ENCODE measurements around the gene F2. TPM values are rescaled to one million over a fixed set of nuclear protein-coding genes. Genes with fewer than 3 reads are reported as not detected.

F2 gene
- total RNA-seq, 1 donor from 2014 or later, result not detected

DNA sequence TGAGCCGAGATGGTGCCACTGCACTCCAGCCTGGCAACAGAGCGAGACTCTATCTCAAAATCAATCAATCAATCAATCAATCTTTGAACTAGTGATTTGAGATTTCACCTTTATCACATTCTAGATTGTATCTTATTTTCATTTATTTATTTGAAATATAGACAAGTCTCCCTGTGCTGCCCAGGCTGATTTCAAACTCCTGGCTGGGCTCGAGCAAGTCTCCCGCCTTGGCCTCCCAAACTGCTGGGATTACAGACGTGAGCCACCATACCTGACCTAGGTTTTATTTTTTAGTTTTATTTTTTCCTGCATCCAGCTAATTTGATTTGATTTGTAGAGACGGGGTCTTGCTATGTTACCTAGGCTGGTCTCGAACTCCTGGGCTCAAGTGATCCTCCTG, 17.1 kb downstream of the F2 start:
- no peak for DNase-seq (ENCODE audit: low spot score)
- intact Hi-C loops (cut with DNase I), result no loop called here

DNA sequence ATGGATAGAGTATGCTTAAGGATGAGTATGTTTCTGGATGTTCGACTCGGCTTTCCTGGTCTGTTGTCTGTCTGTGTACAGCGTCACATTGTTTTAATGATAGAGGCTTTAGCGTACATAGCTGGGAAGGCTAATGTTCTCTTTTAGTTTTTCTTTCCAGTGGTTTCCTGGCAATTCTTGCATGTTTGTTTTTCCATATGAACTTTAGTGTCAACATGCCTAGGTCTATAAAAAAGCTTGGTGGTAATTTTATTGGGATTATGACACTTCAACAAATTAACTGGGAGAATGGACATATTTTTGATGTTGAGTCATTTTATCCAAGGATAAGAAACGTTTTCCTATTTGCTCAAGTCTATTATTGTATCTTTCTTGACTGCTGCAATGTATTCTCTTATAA, 17.6 kb downstream of the F2 start:
- no peak for DNase-seq (ENCODE audit: low spot score)
- intact Hi-C loops (cut with DNase I), result no loop called here

DNA sequence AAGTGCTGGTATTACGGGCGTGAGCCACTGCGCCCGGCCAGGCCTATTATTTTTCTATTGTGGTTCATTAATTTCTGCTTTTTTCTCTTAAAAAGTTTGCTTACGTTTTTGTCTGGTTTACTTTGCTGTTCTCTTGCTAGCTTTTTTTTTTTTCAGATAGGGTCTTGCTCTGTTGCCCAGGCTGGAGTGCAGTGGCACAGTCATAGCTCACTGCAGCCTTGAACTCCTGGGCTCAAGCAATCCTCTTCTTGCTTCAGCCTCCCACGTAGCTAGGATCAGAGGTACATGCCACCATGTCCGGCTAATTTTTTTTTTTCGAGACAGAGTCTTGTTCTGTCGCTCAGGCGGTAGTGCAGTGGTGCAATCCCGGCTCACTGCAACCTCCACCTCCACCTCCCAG, 18.7 kb downstream of the F2 start:
- DNase-seq (ENCODE audit: low spot score), result no peak
- intact Hi-C loops (cut with DNase I), result no loop called here

DNA sequence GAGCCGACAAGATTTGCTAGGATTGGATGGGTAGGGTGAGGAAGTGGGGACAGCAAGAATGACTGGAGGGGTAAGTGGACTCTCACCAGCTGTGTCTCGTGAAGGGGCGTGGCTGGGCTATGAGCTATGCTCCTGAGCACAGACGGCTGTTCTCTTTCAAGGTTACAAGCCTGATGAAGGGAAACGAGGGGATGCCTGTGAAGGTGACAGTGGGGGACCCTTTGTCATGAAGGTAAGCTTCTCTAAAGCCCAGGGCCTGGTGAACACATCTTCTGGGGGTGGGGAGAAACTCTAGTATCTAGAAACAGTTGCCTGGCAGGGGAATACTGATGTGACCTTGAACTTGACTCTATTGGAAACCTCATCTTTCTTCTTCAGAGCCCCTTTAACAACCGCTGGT, 19.9 kb downstream of the F2 start:
- intact Hi-C loops (cut with DNase I), result no loop called here
- no peak for DNase-seq (ENCODE audit: low spot score)

DNA sequence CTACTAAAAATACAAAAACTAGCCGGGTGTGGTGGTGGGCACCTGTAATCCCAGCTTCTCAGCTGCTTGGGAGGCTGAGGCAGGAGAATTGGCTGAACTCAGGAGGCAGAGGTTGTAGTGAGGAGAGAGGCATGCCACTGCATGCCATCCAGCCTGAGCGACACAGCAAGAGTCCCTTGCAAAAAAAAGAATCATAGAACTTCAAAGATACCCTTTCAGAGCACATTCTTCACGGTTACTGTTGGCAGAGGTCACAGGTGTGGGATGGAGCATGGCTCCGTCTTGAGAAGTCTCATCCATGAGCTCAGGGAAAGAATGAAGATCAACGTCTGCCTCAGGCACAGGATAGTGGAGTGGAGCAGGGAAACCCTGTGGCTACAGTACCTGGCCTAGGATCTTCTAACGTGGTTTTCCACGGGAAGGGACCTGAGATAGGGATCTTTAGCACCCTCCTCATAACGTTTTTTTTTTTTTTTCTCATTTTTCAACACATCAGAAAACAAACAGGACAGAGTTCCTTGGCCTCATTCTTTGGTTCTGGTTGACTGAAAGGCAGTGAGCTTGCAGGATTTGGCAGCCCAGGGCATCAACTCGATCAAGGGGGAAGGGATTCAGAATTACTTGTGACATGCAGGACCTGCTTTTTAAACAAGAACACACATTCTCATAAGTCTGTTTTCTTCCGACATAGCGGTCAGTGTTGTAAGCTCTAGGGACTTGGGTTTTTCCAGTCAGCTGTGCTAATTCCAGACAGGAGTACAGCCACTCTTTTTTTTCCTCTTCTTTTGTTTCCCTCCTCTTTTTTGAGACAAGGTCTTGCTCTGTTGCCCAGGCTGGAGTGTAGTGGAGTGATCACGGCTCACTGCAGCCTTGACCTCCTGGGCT, 22.8 kb downstream of the F2 start:
- DNase-seq (ENCODE audit: low spot score), result no peak
- intact Hi-C loops (cut with DNase I), result no loop called here

DNA sequence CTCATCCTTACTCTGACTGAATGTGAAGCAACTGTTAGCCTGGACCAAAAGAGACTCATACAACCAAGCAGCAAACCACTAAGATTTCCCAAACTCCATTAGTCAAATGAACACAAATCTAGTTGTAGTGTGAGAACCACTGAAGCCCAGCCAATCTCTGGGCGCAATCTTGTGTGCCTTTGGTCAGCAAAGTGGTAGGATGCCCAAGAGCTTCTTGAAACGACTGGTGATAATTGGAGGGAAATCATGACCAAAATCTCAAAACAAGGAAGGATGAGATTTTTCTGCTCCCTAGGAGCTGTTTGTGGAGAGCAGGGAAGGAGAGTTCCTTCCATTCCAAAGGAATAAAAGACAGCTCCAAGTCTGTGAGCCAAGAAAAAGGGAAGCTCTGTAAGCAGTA, 24.0 kb downstream of the F2 start:
- intact Hi-C loops (cut with DNase I), result no loop called here
- DNase-seq (ENCODE audit: low spot score), result no peak

DNA sequence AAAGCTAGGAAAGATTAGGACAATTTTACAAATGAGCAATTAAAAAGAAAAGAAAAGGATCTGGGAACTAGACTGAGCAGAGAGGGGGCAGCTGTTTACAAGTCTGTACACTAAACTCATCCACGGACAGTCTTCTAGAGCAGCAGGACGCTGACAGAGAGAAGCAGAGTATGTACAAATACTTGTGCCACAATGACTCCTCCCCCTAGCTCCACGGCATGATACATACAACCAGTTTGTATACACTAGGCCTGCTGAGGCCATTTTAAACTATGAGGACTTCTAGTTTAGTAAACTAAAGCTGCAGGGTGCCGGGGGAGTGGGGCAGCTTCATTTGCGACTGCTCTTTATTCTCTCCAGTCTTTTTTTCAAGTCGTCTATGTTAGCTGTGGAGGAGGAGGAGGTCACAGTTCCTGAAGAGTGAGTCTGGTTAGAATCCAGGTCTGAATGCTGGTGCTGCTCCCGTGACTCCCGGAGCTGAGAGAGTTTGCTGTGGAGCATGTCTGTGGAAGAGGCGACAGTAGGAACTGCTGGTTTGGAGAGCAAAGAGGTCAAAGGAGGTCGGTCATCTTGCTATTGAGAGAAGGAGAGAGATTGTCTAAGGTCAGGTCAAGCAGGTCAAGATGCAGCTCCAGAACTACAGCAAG, 24.8 kb downstream of the F2 start:
- intact Hi-C loops (cut with DNase I), result no loop called here
- no peak for DNase-seq (ENCODE audit: low spot score)

DNA sequence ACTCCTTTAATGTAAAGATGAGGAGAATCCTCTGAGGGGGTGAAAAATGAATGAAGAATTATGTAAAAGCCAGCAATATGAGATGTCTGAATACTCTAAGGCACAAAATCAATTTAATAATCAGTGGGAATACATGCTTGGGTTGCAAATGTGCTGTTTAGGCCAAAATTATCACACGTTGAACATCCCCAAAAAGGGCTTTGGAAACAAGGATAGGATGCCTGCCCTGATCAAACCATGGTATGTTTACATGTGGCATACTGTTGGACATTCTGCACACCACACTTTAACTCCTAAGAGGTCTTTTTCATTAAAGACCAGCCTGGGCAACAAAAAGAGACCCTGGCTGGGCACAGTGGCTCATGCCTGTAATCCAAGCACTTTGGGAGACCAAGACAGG, 26.3 kb downstream of the F2 start:
- intact Hi-C loops (cut with DNase I), result no loop called here
- no peak for DNase-seq (ENCODE audit: low spot score)

DNA sequence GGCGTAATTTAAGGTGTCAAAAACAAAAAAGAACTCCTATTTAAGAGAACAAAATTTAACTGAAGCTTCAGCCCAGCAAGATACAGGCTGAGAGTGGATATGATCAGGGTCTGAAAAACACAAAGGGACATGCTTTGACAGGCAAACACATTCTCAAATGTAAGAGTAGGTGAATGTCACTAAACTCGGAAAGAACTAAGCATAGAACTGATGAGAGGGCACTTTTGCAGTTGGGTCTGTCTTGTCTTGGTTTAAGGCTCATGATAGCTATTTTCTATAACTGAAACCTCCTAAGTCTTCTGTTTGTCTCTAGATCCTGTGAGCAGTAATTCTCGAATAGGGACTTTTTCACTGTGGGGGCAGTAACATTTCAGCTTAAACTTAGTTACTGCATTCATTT, 27.0 kb downstream of the F2 start:
- no peak for DNase-seq (ENCODE audit: low spot score)
- intact Hi-C loops (cut with DNase I), result no loop called here

DNA sequence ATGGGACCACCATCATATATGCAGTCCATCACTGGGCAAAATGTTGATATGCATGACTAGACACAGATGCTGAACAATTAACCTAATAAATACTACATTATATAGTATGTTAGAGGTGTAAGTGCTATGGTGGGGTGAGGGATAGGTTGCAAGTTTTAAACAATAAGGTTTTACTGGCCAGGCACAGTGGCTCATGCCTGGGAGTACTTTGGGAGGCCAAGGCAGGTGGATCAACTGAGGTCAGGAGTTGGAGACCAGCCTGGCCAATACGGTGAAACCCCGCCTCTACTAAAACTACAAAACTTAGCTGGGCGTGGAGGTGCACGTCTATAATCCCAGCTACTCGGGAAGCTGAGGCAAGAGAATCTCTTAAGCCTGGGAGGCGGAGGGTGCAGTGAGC, 28.1 kb downstream of the F2 start:
- DNase-seq (ENCODE audit: low spot score), result no peak
- intact Hi-C loops (cut with DNase I), result no loop called here

DNA sequence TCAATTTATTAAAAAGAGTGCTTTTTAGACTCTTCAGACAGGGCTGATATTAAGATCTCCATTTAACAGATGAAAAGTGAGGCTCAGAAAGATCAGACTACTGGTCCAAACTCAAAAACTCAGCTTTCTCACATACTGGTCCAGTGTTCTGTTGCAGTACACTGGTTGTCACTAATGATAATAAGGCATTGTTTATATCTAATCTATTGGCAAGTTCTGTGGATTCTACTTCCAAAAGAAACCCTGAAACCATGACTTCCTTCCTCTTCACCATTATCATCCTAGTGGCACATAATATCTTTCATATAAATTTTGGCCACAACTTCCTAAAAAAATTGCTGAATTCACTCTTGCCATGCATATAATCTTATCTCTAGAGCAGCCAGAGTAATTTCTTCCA, 36.9 kb downstream of the F2 start:
- no peak for DNase-seq (ENCODE audit: low spot score)
- intact Hi-C loops (cut with DNase I), result no loop called here

DNA sequence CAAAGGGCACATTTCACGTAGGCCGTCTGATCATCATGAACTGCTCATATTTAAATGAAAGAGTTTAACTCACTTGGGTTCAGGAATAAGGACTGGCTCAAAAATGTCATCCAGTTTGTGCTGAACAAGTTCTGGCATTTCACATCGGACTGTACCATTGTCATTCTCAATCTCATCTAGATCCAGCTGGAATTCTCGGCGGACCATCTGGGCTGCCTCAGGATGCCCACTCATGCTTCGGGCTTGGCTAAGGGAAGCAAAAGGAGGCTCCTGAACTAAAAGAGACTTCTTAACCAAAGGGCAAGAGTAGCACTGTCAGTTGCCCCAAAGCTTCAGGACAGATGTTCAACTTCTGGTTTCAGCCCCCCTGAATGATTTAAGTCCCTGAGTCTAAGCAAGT, 40.2 kb downstream of the F2 start:
- DNase-seq (ENCODE audit: low spot score), result no peak
- intact Hi-C loops (cut with DNase I), result no loop called here

DNA sequence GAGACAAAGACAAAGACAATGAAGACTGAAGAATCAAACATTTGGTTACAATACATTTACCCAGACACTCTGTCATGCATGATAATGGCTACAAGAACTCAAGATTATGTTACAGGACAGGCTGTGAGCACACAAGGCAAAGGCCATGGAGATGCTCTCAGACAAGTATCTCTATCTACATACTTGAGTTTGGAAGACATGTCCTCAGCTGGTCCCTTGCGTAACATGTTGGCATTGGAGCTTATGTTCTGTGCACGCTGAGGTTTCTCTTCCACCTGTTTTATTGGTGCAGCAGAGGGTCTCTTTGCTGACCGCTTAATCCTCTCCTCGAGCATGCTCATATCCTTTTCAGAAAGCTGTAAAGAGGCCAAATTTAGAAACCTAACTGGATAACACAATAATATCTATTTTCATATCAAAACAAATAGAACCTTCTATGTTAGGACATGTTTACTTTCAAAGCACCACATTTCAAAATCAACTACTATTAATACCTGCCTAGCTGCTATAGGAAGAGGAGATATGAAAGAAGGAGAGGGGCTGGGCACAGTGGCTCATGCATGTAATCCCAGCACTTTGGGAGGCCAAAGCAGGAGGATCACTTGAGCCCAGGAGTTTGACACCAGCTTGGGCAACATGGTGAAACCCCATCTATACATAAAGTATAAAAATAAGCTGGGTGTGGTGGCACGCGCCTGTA, 41.6 kb downstream of the F2 start:
- DNase-seq (ENCODE audit: low spot score), result no peak
- intact Hi-C loops (cut with DNase I), result no loop called here

DNA sequence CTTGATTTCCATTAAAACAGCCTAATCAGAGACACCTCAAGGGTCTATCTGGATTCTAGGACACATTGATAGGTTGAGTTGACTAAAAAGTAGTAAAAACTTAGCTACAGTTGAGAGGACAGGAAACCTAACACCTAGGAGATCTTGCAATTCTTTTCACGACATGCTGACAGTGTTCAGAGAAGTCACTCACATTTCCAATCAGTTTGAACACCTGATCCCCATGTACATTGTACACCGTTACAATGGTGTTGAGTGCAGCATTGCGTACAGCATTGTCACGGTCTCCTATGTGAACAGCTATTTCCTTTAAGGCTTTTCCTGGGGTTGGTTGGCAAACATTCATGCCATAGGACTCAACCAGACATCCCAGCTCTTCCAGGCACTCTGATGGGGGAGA, 42.8 kb downstream of the F2 start:
- intact Hi-C loops (cut with DNase I), result no loop called here
- DNase-seq (ENCODE audit: low spot score), result no peak

DNA sequence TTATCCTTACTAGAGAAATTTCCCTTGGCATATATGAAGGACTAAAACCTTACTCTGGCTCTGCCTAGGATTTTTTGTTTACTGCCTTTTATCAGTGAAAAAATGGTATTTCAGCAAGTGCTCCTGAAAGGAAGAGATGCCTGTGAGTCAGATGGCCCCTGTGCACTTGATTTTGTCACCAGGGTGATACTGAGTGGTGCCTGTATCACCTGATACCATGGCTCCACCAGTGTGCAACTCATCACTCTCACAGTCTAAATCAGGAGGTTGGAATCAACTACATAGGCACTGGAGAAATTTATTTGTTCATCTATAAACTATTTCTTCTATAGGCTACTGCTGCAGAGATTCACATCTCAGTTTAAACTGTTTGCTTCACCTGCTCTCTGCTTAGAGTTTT, 43.2 kb downstream of the F2 start:
- intact Hi-C loops (cut with DNase I), result no loop called here
- DNase-seq (ENCODE audit: low spot score), result no peak

DNA sequence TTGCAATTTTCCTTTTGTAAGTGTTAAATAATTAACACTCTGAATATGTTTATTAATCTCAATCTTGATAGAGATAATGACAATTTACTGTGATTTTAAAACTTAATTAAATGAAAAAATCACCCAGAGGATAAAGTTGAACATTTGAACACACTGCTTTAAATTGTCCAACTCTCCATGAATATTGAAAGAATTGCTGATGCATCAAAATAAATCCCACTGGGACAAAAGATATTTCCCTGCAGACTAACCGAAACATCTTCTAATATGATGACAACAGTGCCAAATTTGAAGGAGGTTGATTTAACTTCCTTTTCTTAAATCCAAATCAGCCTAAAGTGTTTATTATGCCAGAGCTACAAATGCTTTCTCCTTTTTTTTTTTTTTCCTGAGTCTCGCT, 47.6 kb downstream of the F2 start:
- intact Hi-C loops (cut with DNase I), result no loop called here
- DNase-seq (ENCODE audit: low spot score), result no peak

DNA sequence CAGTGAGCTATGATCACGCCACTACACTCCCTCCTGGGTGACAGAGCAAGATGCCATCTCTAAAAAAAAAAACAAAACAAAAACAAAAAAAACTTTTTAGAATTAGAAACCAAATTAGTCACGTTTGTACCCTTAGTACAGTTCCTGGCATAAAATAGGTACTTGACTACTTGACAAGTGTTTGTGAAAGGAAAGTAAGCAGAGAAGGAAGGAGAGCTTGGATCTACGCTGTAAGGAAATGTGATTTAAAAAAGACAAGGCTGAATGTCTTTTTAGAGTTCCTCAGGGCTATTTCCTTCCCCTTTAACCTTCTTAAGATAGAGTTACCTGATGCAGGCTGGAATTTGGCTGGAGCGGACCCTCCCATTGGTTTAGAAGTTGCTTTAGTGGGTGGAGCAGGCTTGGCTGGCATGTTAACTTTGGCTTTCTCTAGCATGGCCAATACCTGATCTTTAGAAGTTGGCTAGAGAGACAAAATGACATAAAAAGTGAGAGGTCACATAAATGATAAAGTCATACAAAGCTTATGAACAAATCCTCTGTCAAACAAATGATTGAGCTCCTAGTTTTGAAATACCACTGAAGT, 50.7 kb downstream of the F2 start:
- no peak for DNase-seq (ENCODE audit: low spot score)
- intact Hi-C loops (cut with DNase I), result no loop called here

DNA sequence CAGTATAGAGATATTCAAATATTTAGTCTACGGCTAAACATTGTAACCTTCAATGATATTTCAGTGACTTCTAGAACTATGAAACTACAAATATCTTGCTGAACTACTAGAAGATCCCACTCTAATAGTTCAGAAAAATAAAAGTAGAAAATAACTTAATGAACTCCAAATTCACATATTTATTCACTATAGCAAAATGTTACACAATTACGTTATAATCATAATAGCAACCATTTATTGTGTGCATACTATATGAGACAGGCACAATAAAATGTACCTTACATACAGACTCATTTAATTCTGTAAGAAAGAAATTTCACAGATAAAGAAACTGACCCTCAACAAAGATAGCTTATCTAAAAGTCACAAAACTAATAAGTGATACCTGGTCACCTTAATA, 57.9 kb downstream of the F2 start:
- intact Hi-C loops (cut with DNase I), result no loop called here
- DNase-seq (ENCODE audit: low spot score), result no peak

DNA sequence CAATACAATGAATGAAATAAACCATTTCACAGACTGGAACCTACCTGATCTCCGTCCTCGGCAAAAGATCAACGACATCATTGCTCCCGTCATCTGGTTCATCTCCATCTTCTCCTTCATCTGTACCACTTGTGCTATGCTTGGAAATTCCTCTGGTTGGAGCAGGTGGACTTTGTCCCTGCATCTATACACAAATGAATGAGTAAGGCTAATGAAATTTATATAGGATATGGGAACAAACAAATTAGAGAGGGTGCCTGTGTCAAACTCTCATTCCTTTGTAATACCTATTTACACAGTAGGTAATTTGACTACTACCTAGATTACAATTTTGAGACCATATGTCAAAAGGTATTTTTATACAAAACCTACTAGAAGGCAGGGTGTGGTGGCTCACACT, 59.4 kb downstream of the F2 start:
- intact Hi-C loops (cut with DNase I), result no loop called here
- DNase-seq (ENCODE audit: low spot score), result no peak
